SK-N-SH treated with all-trans-retinoic acid at 6 μM for 48 hours (cell line): ENCODE measurements around the gene LAMB4.

Experiments used
- ATAC-seq: fragments of 200-7000 bp; cut with Tn5 transposase; 3 replicates; pipeline ENCODE4 v1.9.1; 2020; ENCODE audit warnings: mild to moderate bottlenecking, moderate library complexity
- BACH2 ChIP-seq: fragments of 250-450 bp; sonication (Bioruptor Pico); IDR thresholded peaks from 2 replicates; pipeline ENCODE4 v1.9.0; 2021; ENCODE audit warnings: mild to moderate bottlenecking, borderline replicate concordance
- CREB5 ChIP-seq: fragments of 250-450 bp; sonication (Bioruptor Pico); IDR thresholded peaks from 2 replicates; pipeline ENCODE4 v1.5.1; 2020; ENCODE audit warnings: low read depth, mild to moderate bottlenecking, moderate library complexity
- CSDC2 ChIP-seq: fragments of 250-450 bp; sonication (Bioruptor Pico); IDR thresholded peaks from 2 replicates; pipeline ENCODE4 v1.5.0; 2020; ENCODE audit warnings: mild to moderate bottlenecking, moderate library complexity
- CSRNP3 ChIP-seq: fragments of 250-450 bp; sonication (Bioruptor Pico); IDR thresholded peaks from 2 replicates; pipeline ENCODE4 v1.5.1; 2021; ENCODE audit warnings: mild to moderate bottlenecking, moderate library complexity
- ESRRG ChIP-seq: fragments of 250-450 bp; sonication (Bioruptor Pico); IDR thresholded peaks from 2 replicates; pipeline ENCODE4 v1.6.1; 2021; ENCODE audit warnings: mild to moderate bottlenecking
- GLIS3 ChIP-seq: fragments of 250-450 bp; sonication (Bioruptor Pico); IDR thresholded peaks from 2 replicates; pipeline ENCODE4 v1.5.0; 2020; ENCODE audit warnings: mild to moderate bottlenecking, moderate library complexity
- ISL1 ChIP-seq: fragments of 250-450 bp; sonication (Bioruptor Pico); IDR thresholded peaks from 2 replicates; pipeline ENCODE4 v2.1.2; 2022; ENCODE audit warnings: mild to moderate bottlenecking, moderate library complexity
- OSR1 ChIP-seq: fragments of 250-450 bp; sonication (Bioruptor Pico); IDR thresholded peaks from 2 replicates; pipeline ENCODE4 v1.8.0; 2022; ENCODE audit warnings: moderate library complexity, mild to moderate bottlenecking, inconsistent platforms
- PATZ1 ChIP-seq: fragments of 250-450 bp; sonication (Bioruptor Pico); IDR thresholded peaks from 2 replicates; pipeline ENCODE4 v1.8.0; 2020; ENCODE audit warnings: mild to moderate bottlenecking, moderate library complexity, borderline replicate concordance
- POU6F1 ChIP-seq: fragments of 250-450 bp; sonication (Bioruptor Pico); IDR thresholded peaks from 2 replicates; pipeline ENCODE4 v1.8.0; 2021; ENCODE audit warnings: low read depth, mild to moderate bottlenecking, moderate library complexity, borderline replicate concordance
- PPARA ChIP-seq: fragments of 250-450 bp; sonication (Bioruptor Pico); IDR thresholded peaks from 2 replicates; pipeline ENCODE4 v1.5.0; 2020; ENCODE audit warnings: mild to moderate bottlenecking, borderline replicate concordance
- RARB ChIP-seq: fragments of 250-450 bp; sonication (Bioruptor Pico); IDR thresholded peaks from 2 replicates; pipeline ENCODE4 v1.8.0; 2021; ENCODE audit warnings: mild to moderate bottlenecking, moderate library complexity
- SNAI2 ChIP-seq: fragments of 250-450 bp; sonication (Bioruptor Pico); IDR thresholded peaks from 2 replicates; pipeline ENCODE4 v1.5.0; 2020; ENCODE audit warnings: mild to moderate bottlenecking, moderate library complexity
- TOX ChIP-seq: fragments of 250-450 bp; sonication (Bioruptor Pico); IDR thresholded peaks from 2 replicates; pipeline ENCODE4 v1.8.0; 2021; ENCODE audit warnings: mild to moderate bottlenecking, moderate library complexity, borderline replicate concordance
- TSHZ2 ChIP-seq: fragments of 250-450 bp; sonication (Bioruptor Pico); IDR thresholded peaks from 2 replicates; pipeline ENCODE4 v1.5.0; 2020; ENCODE audit warnings: mild to moderate bottlenecking, moderate library complexity
- ZFP3 ChIP-seq: fragments of 250-450 bp; sonication (Bioruptor Pico); IDR thresholded peaks from 2 replicates; pipeline ENCODE4 v1.5.0; 2020; ENCODE audit warnings: mild to moderate bottlenecking, moderate library complexity
- ZFP30 ChIP-seq: fragments of 450-650 bp; formaldehyde crosslinking; IDR thresholded peaks from 2 replicates; pipeline ENCODE4 v1.5.0; 2022; ENCODE audit warnings: mild to moderate bottlenecking, moderate library complexity
- ZNF565 ChIP-seq: fragments of 450-650 bp; formaldehyde crosslinking; conservative IDR thresholded peaks from 2 replicates; pipeline ENCODE4 v1.5.0; 2020; ENCODE audit warnings: low read depth, mild to moderate bottlenecking, moderate library complexity
- ZNF70 ChIP-seq: fragments of 450-650 bp; formaldehyde crosslinking; IDR thresholded peaks from 2 replicates; pipeline ENCODE4 v1.5.0; 2020; ENCODE audit warnings: mild to moderate bottlenecking, moderate library complexity
- ZNF8 ChIP-seq: fragments of 450-650 bp; formaldehyde crosslinking; IDR thresholded peaks from 2 replicates; pipeline ENCODE4 v1.5.0; 2020; ENCODE audit warnings: mild to moderate bottlenecking, moderate library complexity

The LAMB4 gene

GRCh38 chr7:108045669-108046068, 84.5 kb downstream of the LAMB4 start (continued):
- TF ChIP-seq CSRNP3 (no peak), POU6F1 (CRISPR knock-in tag) (no peak)
- TF ChIP-seq, all 23 proteins: peak for 0

GRCh38 chr7:108045154-108045553, 85.0 kb downstream of the LAMB4 start:
- peak; percentile 92 for TF ChIP-seq ISL1 (CRISPR knock-in tag)
- peak; percentile 49; the same call in 1 of the 2 replicates for TF ChIP-seq GLIS3 (CRISPR knock-in tag)
- peak; percentile 90 for TF ChIP-seq CREB5
- TF ChIP-seq PATZ1 (CRISPR knock-in tag) = peak; percentile 64; the same call in 1 of the 2 replicates
- no peak for TF ChIP-seq ZNF565 (CRISPR knock-in tag)
- ATAC-seq = peak; percentile 86

- TF ChIP-seq CREB5 = no peak
- TF ChIP-seq CSRNP3 = no peak
- TF ChIP-seq ZNF8 = no peak
- no peak for TF ChIP-seq TSHZ2 (CRISPR knock-in tag)
- TF ChIP-seq BACH2 = no peak
- no peak for TF ChIP-seq CSDC2 (CRISPR knock-in tag)
- TF ChIP-seq OSR1 (CRISPR knock-in tag) = no peak
- no peak for TF ChIP-seq ZFP30 (CRISPR knock-in tag)
- no peak for TF ChIP-seq ZFP3
- TF ChIP-seq PPARA (CRISPR knock-in tag) = no peak
- TF ChIP-seq SNAI2 (CRISPR knock-in tag) = no peak
- no peak for TF ChIP-seq RARB (CRISPR knock-in tag)
- no peak for TF ChIP-seq TOX (CRISPR knock-in tag)
- no peak for TF ChIP-seq ZNF70 (CRISPR knock-in tag)
- TF ChIP-seq PATZ1 (CRISPR knock-in tag) = no peak
- no peak for TF ChIP-seq ESRRG (CRISPR knock-in tag)
- no peak for TF ChIP-seq POU6F1 (CRISPR knock-in tag)
- TF ChIP-seq ZNF565 (CRISPR knock-in tag) = no peak
- no peak for ATAC-seq
These were observed 85.8 kb downstream of the LAMB4 start for GRCh38 chr7:108044345-108044744.
